SK-N-SH treated with all-trans-retinoic acid at 6 μM for 48 hours (cell line): ENCODE data around the gene ITK.
A peak's percentile ranks its signal among the peaks of the same experiment; 100 is the strongest.

Experiments used
- ATAC-seq: fragments of 200-7000 bp; cut with Tn5 transposase; 3 replicates; pipeline ENCODE4 v1.9.1; 2020; ENCODE audit warnings: mild to moderate bottlenecking, moderate library complexity
- ARNTL ChIP-seq: fragments of 450-650 bp; formaldehyde crosslinking; IDR thresholded peaks from 2 replicates; pipeline ENCODE4 v1.5.0; 2020; ENCODE audit warnings: low read depth, mild to moderate bottlenecking, moderate library complexity, borderline replicate concordance
- CSDC2 ChIP-seq: fragments of 250-450 bp; sonication (Bioruptor Pico); IDR thresholded peaks from 2 replicates; pipeline ENCODE4 v1.5.0; 2020; ENCODE audit warnings: mild to moderate bottlenecking, moderate library complexity
- ISL1 ChIP-seq: fragments of 250-450 bp; sonication (Bioruptor Pico); IDR thresholded peaks from 2 replicates; pipeline ENCODE4 v2.1.2; 2022; ENCODE audit warnings: mild to moderate bottlenecking, moderate library complexity
- OSR1 ChIP-seq: fragments of 250-450 bp; sonication (Bioruptor Pico); IDR thresholded peaks from 2 replicates; pipeline ENCODE4 v1.8.0; 2022; ENCODE audit warnings: moderate library complexity, mild to moderate bottlenecking, inconsistent platforms
- PATZ1 ChIP-seq: fragments of 250-450 bp; sonication (Bioruptor Pico); IDR thresholded peaks from 2 replicates; pipeline ENCODE4 v1.8.0; 2020; ENCODE audit warnings: mild to moderate bottlenecking, moderate library complexity, borderline replicate concordance
- POU6F1 ChIP-seq: fragments of 250-450 bp; sonication (Bioruptor Pico); IDR thresholded peaks from 2 replicates; pipeline ENCODE4 v1.8.0; 2021; ENCODE audit warnings: low read depth, mild to moderate bottlenecking, moderate library complexity, borderline replicate concordance
- PPARA ChIP-seq: fragments of 250-450 bp; sonication (Bioruptor Pico); IDR thresholded peaks from 2 replicates; pipeline ENCODE4 v1.5.0; 2020; ENCODE audit warnings: mild to moderate bottlenecking, borderline replicate concordance
- RARB ChIP-seq: fragments of 250-450 bp; sonication (Bioruptor Pico); IDR thresholded peaks from 2 replicates; pipeline ENCODE4 v1.8.0; 2021; ENCODE audit warnings: mild to moderate bottlenecking, moderate library complexity
- TCF4 ChIP-seq: fragments of 250-450 bp; sonication (Bioruptor Pico); IDR thresholded peaks from 2 replicates; pipeline ENCODE4 v1.8.0; 2021; ENCODE audit warnings: mild to moderate bottlenecking, moderate library complexity, borderline replicate concordance
- TSHZ2 ChIP-seq: fragments of 250-450 bp; sonication (Bioruptor Pico); IDR thresholded peaks from 2 replicates; pipeline ENCODE4 v1.5.0; 2020; ENCODE audit warnings: mild to moderate bottlenecking, moderate library complexity
- ZC3H10 ChIP-seq: fragments of 250-450 bp; sonication (Bioruptor Pico); IDR thresholded peaks from 2 replicates; pipeline ENCODE4 v1.5.1; 2021; ENCODE audit warnings: mild to moderate bottlenecking, moderate library complexity
- ZFP3 ChIP-seq: fragments of 250-450 bp; sonication (Bioruptor Pico); IDR thresholded peaks from 2 replicates; pipeline ENCODE4 v1.5.0; 2020; ENCODE audit warnings: mild to moderate bottlenecking, moderate library complexity
- ZFP30 ChIP-seq: fragments of 450-650 bp; formaldehyde crosslinking; IDR thresholded peaks from 2 replicates; pipeline ENCODE4 v1.5.0; 2022; ENCODE audit warnings: mild to moderate bottlenecking, moderate library complexity
- ZNF565 ChIP-seq: fragments of 450-650 bp; formaldehyde crosslinking; conservative IDR thresholded peaks from 2 replicates; pipeline ENCODE4 v1.5.0; 2020; ENCODE audit warnings: low read depth, mild to moderate bottlenecking, moderate library complexity
- ZNF70 ChIP-seq: fragments of 450-650 bp; formaldehyde crosslinking; IDR thresholded peaks from 2 replicates; pipeline ENCODE4 v1.5.0; 2020; ENCODE audit warnings: mild to moderate bottlenecking, moderate library complexity
- ZNF8 ChIP-seq: fragments of 450-650 bp; formaldehyde crosslinking; IDR thresholded peaks from 2 replicates; pipeline ENCODE4 v1.5.0; 2020; ENCODE audit warnings: mild to moderate bottlenecking, moderate library complexity
- TF ChIP-seq, protein P1 (sequence below): fragments of 250-450 bp; sonication (Bioruptor Pico); IDR thresholded peaks from 2 replicates; pipeline ENCODE4 v1.5.1; 2020; ENCODE audit warnings: low read depth, mild to moderate bottlenecking, moderate library complexity
- TF ChIP-seq, protein P2 (sequence below): fragments of 250-450 bp; sonication (Bioruptor Pico); IDR thresholded peaks from 2 replicates; pipeline ENCODE4 v1.5.1; 2021; ENCODE audit warnings: mild to moderate bottlenecking, moderate library complexity

The ITK gene

GRCh38 chr5:157289164-157289819 lies 108.7 kb downstream of the ITK start:
- ATAC-seq, result no peak
- TF ChIP-seq CSDC2, result no peak
- no peak for TF ChIP-seq POU6F1 (CRISPR knock-in tag)
- no peak for TF ChIP-seq ZNF565 (CRISPR knock-in tag)
- TF ChIP-seq ISL1, result no peak
- TF ChIP-seq RARB (CRISPR knock-in tag), result no peak
- TF ChIP-seq TSHZ2 (CRISPR knock-in tag), result 0 out of 2 replicates have a peak, but pooled peaks have one; percentile 18
- TF ChIP-seq, protein P1, sequence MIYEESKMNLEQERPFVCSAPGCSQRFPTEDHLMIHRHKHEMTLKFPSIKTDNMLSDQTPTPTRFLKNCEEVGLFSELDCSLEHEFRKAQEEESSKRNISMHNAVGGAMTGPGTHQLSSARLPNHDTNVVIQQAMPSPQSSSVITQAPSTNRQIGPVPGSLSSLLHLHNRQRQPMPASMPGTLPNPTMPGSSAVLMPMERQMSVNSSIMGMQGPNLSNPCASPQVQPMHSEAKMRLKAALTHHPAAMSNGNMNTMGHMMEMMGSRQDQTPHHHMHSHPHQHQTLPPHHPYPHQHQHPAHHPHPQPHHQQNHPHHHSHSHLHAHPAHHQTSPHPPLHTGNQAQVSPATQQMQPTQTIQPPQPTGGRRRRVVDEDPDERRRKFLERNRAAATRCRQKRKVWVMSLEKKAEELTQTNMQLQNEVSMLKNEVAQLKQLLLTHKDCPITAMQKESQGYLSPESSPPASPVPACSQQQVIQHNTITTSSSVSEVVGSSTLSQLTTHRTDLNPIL (CRISPR knock-in tag), result no peak
- TF ChIP-seq, protein P2, sequence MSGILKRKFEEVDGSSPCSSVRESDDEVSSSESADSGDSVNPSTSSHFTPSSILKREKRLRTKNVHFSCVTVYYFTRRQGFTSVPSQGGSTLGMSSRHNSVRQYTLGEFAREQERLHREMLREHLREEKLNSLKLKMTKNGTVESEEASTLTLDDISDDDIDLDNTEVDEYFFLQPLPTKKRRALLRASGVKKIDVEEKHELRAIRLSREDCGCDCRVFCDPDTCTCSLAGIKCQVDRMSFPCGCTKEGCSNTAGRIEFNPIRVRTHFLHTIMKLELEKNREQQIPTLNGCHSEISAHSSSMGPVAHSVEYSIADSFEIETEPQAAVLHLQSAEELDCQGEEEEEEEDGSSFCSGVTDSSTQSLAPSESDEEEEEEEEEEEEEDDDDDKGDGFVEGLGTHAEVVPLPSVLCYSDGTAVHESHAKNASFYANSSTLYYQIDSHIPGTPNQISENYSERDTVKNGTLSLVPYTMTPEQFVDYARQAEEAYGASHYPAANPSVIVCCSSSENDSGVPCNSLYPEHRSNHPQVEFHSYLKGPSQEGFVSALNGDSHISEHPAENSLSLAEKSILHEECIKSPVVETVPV (CRISPR knock-in tag), result no peak
- TF ChIP-seq TCF4 (CRISPR knock-in tag), result peak; percentile 58; the same call in 1 of the 2 replicates
- TF ChIP-seq ZFP3 (CRISPR knock-in tag), result no peak
- TF ChIP-seq OSR1 (CRISPR knock-in tag), result no peak
- TF ChIP-seq ZNF70 (CRISPR knock-in tag), result no peak
- no peak for TF ChIP-seq PATZ1 (CRISPR knock-in tag)
- no peak for TF ChIP-seq ZC3H10 (CRISPR knock-in tag)
- TF ChIP-seq ARNTL, result no peak
- TF ChIP-seq PPARA (CRISPR knock-in tag), result no peak
- no peak for TF ChIP-seq ZFP30 (CRISPR knock-in tag)
- TF ChIP-seq, all 23 proteins: peak for 2

DNA sequence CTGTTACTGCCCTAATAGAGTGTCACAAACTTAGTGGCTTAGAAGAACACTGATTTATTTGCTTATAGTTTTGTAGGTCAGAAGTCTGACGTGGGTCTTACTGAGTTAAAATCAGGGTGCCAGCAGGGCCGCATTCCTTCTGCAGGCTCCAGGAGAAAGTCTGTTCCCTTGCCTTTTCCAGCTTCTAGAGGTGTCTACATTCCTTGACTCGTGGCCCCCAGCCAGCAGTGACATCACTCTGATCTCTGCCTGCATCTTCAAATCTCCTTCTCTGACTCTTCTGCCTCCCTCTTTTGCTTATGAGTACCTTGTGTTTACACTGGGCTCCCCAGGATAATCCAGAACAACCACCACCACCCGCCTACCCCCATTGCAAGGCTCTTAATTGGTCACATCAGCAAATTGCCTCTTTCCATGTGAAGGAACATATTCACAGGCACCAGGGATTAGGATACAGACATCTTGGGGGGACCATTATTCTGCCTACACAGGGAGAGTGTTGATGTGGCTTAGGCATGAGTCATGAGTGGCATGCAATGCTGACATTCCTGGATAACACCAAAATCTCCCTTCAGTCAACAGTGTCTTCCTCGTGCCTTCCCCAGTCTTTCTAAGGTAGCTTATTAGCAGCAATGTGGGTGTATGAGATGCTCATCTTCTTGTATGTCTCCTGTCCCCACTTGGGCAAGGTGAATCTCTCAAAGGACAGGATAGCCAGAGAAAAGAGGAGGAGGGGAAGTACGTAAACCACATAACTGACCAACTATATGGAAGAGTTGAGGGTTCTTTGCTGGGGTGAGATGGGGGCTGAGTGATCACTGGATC lies 109.7 kb downstream of the ITK start:
- TF ChIP-seq TSHZ2 (CRISPR knock-in tag) (no peak), PATZ1 (CRISPR knock-in tag) (no peak), ZNF70 (CRISPR knock-in tag) (no peak), ZNF8 (CRISPR knock-in tag) (no peak)
- TF ChIP-seq, protein P1 (CRISPR knock-in tag), result no peak; the same call in 1 of the 2 replicates
- peak; percentile 82 for ATAC-seq
